MM.1S (cell line): Measurements from ENCODE around the gene BPGM.

Experiments
- EZH2 ChIP-seq: fragments of 300-600 bp; sonication (generic); optimal IDR thresholded peaks from 2 replicates; pipeline ENCODE3; 2017; ENCODE audit warnings: low read depth, mild to moderate bottlenecking, antibody characterized with exemption, low read length, mixed read lengths
- EZH2phosphoT487 ChIP-seq: fragments of 300-600 bp; sonication (generic); IDR thresholded peaks from 2 replicates; pipeline ENCODE4 v1.6.1; 2018; ENCODE audit warnings: antibody characterized with exemption, low read length
- TF ChIP-seq, protein P1 (sequence below): fragments of 300-600 bp; sonication (generic); IDR thresholded peaks from 2 replicates; pipeline ENCODE4 v1.5.1; 2016; ENCODE audit warnings: antibody characterized with exemption, low read length, mixed read lengths

DNA sequence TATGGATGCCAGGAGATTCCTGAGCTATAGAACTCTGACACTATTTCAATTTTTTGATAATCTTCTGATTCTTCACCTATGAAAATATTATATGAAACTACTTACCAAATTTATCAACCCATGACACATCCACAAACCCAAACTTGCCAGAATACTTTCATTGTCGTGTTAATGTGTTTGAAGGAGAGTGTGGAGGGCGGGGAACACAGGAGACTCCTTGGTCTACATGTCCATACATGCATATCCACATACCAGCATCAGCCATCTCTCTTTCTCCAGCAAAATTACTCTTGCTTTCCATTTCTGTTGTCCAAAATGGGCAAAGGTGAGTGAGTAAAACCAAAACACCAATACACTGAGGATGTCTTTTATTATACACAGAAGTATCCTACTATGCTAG lies 23.5 kb upstream of the BPGM start:
- TF ChIP-seq, protein P1, sequence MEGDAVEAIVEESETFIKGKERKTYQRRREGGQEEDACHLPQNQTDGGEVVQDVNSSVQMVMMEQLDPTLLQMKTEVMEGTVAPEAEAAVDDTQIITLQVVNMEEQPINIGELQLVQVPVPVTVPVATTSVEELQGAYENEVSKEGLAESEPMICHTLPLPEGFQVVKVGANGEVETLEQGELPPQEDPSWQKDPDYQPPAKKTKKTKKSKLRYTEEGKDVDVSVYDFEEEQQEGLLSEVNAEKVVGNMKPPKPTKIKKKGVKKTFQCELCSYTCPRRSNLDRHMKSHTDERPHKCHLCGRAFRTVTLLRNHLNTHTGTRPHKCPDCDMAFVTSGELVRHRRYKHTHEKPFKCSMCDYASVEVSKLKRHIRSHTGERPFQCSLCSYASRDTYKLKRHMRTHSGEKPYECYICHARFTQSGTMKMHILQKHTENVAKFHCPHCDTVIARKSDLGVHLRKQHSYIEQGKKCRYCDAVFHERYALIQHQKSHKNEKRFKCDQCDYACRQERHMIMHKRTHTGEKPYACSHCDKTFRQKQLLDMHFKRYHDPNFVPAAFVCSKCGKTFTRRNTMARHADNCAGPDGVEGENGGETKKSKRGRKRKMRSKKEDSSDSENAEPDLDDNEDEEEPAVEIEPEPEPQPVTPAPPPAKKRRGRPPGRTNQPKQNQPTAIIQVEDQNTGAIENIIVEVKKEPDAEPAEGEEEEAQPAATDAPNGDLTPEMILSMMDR: no peak
- TF ChIP-seq EZH2: no peak
- no peak for TF ChIP-seq EZH2phosphoT487
